ENCODE results near the gene SYNE2.

GRCh38 chr14:63840981-63841380 lies 11.8 kb upstream of the SYNE2 start:
- no peak for TF ChIP-seq CTCF (IDR thresholded peaks at IDR 0.05; ENCODE audit: insufficient read depth, low read length)
- no peak for TF ChIP-seq REST (IDR thresholded peaks at IDR 0.05; ENCODE audit: insufficient replicate concordance, low read depth)

All from HL-60 (cell line).